Dendritic cell treated with granulocyte-macrophage colony-stimulating factor and Interleukin-4, amounts not matched to agents 40 ng/mL and 50 ng/mL, for 4 days (primary cell): Measurements from ENCODE around the gene SF3B4.
"Not testable (repeated sequence)": the region's sequence is repeated elsewhere in the genome, so short reads cannot be mapped to it uniquely, and the experiment has no call there.

ENCODE experiments used
- H3K27ac Mint-ChIP-seq: one replicate; pipeline ENCODE4 v1.8.0; 2022; ENCODE audit warnings: mild to moderate bottlenecking, mixed read lengths
- H3K27me3 Mint-ChIP-seq: one replicate; pipeline ENCODE4 v1.8.0; 2022; ENCODE audit warnings: mild to moderate bottlenecking, mixed read lengths
- H3K36me3 Mint-ChIP-seq: one replicate; pipeline ENCODE4 v1.8.0; 2022; ENCODE audit warnings: low read depth, mixed read lengths
- H3K4me1 Mint-ChIP-seq: one replicate; pipeline ENCODE4 v1.8.0; 2022; ENCODE audit warnings: low read depth, mixed read lengths
- H3K4me3 Mint-ChIP-seq: one replicate; pipeline ENCODE4 v1.8.0; 2022; ENCODE audit warnings: mild to moderate bottlenecking, moderate library complexity, mixed read lengths
- H3K9me3 Mint-ChIP-seq: one replicate; pipeline ENCODE4 v1.8.0; 2022; ENCODE audit warnings: mixed read lengths
- intact Hi-C: fragments of 100-400 bp; cut with micrococcal nuclease; formaldehyde crosslinking; loops from one replicate; pipeline ENCODE4 v1.15.0; 2022

The SF3B4 gene

GRCh38 chr1:149888247-149888998, 39.2 kb downstream of the SF3B4 start:
- Mint-ChIP-seq H3K4me3 (no peak overlapping the region), H3K27me3 (no peaks in the 10 kb centered on the region), H3K36me3 (no peaks in the 10 kb centered on the region), H3K27ac (no peak overlapping the region), H3K4me1 (peaks cover 15% of the 10 kb centered on the region), H3K9me3 (no peaks in the 10 kb centered on the region)
- intact Hi-C loops = loop anchor here (1.0 to 2.0 kb wide), 2 partner anchors 11 to 72 kb away; partner anchors contain the start of gene BOLA1

- H3K27me3 Mint-ChIP-seq = no peaks in the 10 kb centered on the region
- H3K27ac Mint-ChIP-seq = no peak overlapping the region
- intact Hi-C loops = loop anchor here (1.0 to 2.0 kb wide), 2 partner anchors 12 to 73 kb away; partner anchors contain the start of gene BOLA1
- H3K4me3 Mint-ChIP-seq = no peak overlapping the region
- no peaks in the 10 kb centered on the region for H3K9me3 Mint-ChIP-seq
- H3K36me3 Mint-ChIP-seq = no peaks in the 10 kb centered on the region
- peaks cover 16% of the 10 kb centered on the region for H3K4me1 Mint-ChIP-seq
Measured at GRCh38 chr1:149887456-149888246, 40.0 kb downstream of the SF3B4 start.

- H3K36me3 Mint-ChIP-seq, intact Hi-C loops, H3K4me3 Mint-ChIP-seq, H3K9me3 Mint-ChIP-seq, H3K27ac Mint-ChIP-seq, H3K27me3 Mint-ChIP-seq: not testable (repeated sequence)
- peaks cover 16% of the 10 kb centered on the region for H3K4me1 Mint-ChIP-seq
Measured at GRCh38 chr1:149887196-149887455, 40.5 kb downstream of the SF3B4 start.

- no peaks in the 10 kb centered on the region for H3K36me3 Mint-ChIP-seq
- intact Hi-C loops = no loop called here
- no peaks in the 10 kb centered on the region for H3K9me3 Mint-ChIP-seq
- H3K27me3 Mint-ChIP-seq = no peaks in the 10 kb centered on the region
- peaks cover 13% of the 10 kb centered on the region for H3K4me1 Mint-ChIP-seq
- no peak overlapping the region for H3K4me3 Mint-ChIP-seq
- H3K27ac Mint-ChIP-seq = no peak overlapping the region
Measured at GRCh38 chr1:149886396-149887195, 41.0 kb downstream of the SF3B4 start.

GRCh38 chr1:149886121-149886395, 41.5 kb downstream of the SF3B4 start:
- intact Hi-C loops, H3K36me3 Mint-ChIP-seq, H3K4me1 Mint-ChIP-seq, H3K27me3 Mint-ChIP-seq, H3K4me3 Mint-ChIP-seq, H3K27ac Mint-ChIP-seq, H3K9me3 Mint-ChIP-seq: not testable (repeated sequence)

GRCh38 chr1:149885339-149886120, 42.1 kb downstream of the SF3B4 start:
- H3K27ac Mint-ChIP-seq = no peak overlapping the region
- intact Hi-C loops = no loop called here
- H3K4me3 Mint-ChIP-seq = no peak overlapping the region
- H3K9me3 Mint-ChIP-seq = no peaks in the 10 kb centered on the region
- H3K36me3 Mint-ChIP-seq = no peaks in the 10 kb centered on the region
- peaks cover 6% of the 10 kb centered on the region for H3K4me1 Mint-ChIP-seq
- H3K27me3 Mint-ChIP-seq = no peaks in the 10 kb centered on the region

GRCh38 chr1:149884433-149885338, 42.9 kb downstream of the SF3B4 start:
- Mint-ChIP-seq H3K27me3 (no peaks in the 10 kb centered on the region), H3K4me3 (no peak overlapping the region), H3K4me1 (peaks cover 6% of the 10 kb centered on the region), H3K36me3 (no peaks in the 10 kb centered on the region), H3K27ac (no peak overlapping the region), H3K9me3 (no peaks in the 10 kb centered on the region)
- intact Hi-C loops = no loop called here

- H3K4me1 Mint-ChIP-seq = peaks cover 6% of the 10 kb centered on the region
- no peaks in the 10 kb centered on the region for H3K9me3 Mint-ChIP-seq
- no peaks in the 10 kb centered on the region for H3K36me3 Mint-ChIP-seq
- no peak overlapping the region for H3K27ac Mint-ChIP-seq
- no peaks in the 10 kb centered on the region for H3K27me3 Mint-ChIP-seq
- H3K4me3 Mint-ChIP-seq = no peak overlapping the region
- intact Hi-C loops = no loop called here
Measured at GRCh38 chr1:149883598-149884247, 43.9 kb downstream of the SF3B4 start.

- Mint-ChIP-seq H3K36me3 (no peaks in the 10 kb centered on the region), H3K9me3 (no peaks in the 10 kb centered on the region), H3K27me3 (no peaks in the 10 kb centered on the region), H3K4me3 (no peak overlapping the region), H3K4me1 (peaks cover 6% of the 10 kb centered on the region), H3K27ac (no peak overlapping the region)
- intact Hi-C loops = no loop called here
Measured at GRCh38 chr1:149881876-149882275, 45.7 kb downstream of the SF3B4 start.

- H3K27me3 Mint-ChIP-seq = no peaks in the 10 kb centered on the region
- H3K4me3 Mint-ChIP-seq = no peak overlapping the region
- intact Hi-C loops = no loop called here
- H3K27ac Mint-ChIP-seq = no peak overlapping the region
- H3K4me1 Mint-ChIP-seq = peaks cover 6% of the 10 kb centered on the region
- no peaks in the 10 kb centered on the region for H3K36me3 Mint-ChIP-seq
- no peaks in the 10 kb centered on the region for H3K9me3 Mint-ChIP-seq
Measured at GRCh38 chr1:149879556-149879955, 48.0 kb downstream of the SF3B4 start.

GRCh38 chr1:149877211-149877946, 50.2 kb downstream of the SF3B4 start:
- intact Hi-C loops = no loop called here
- Mint-ChIP-seq H3K36me3 (no peaks in the 10 kb centered on the region), H3K4me3 (no peak overlapping the region), H3K27ac (no peak overlapping the region), H3K4me1 (no peaks in the 10 kb centered on the region), H3K9me3 (no peaks in the 10 kb centered on the region), H3K27me3 (no peaks in the 10 kb centered on the region)
